ENCODE results near the gene NINL. TPM values are rescaled to one million over a fixed set of nuclear protein-coding genes. Genes with fewer than 3 reads are reported as not detected.
A peak's percentile ranks its signal among the peaks of the same experiment; 100 is the strongest.

Gene NINL
- polyA plus RNA-seq, 1 donor (not counting 4 experiments of a cell fraction or from before 2014, with no cell fraction given) = 0.79 TPM

DNA sequence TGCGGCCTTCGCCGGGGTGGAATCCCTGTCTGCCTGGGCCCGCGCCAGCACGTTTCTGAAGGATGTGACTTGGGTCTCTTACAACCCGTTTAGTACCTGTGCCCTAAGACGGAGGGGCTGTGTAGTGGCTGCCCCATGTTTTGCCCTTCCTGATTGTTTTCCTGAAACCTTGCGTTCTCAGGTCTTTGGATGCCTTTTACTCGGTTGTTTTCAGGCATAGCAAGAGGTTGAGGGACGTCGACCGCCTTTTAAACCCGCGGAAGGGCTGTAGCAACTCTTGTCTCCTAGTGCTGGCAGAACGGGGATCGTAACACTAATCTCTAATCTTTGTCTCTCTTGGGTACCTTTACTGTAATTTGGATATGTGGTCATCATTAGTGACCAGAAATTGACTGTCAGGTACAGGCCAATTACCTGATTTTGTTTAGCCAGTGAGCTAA, 39.2 kb upstream of the NINL start:
- H3K4me1 ChIP-seq (ENCODE audit: control insufficient read depth, extremely low read depth, insufficient read depth, low read length) = peaks cover 15% of the 10 kb centered on the region
- H3K27ac ChIP-seq (ENCODE audit: control insufficient read depth, insufficient read depth, low read length) = peak overlapping the region; percentile 90
- no peaks in the 10 kb centered on the region for H3K9me1 ChIP-seq (ENCODE audit: control insufficient read depth, extremely low read depth, insufficient read depth, low read length)
- TF ChIP-seq, protein P1, sequence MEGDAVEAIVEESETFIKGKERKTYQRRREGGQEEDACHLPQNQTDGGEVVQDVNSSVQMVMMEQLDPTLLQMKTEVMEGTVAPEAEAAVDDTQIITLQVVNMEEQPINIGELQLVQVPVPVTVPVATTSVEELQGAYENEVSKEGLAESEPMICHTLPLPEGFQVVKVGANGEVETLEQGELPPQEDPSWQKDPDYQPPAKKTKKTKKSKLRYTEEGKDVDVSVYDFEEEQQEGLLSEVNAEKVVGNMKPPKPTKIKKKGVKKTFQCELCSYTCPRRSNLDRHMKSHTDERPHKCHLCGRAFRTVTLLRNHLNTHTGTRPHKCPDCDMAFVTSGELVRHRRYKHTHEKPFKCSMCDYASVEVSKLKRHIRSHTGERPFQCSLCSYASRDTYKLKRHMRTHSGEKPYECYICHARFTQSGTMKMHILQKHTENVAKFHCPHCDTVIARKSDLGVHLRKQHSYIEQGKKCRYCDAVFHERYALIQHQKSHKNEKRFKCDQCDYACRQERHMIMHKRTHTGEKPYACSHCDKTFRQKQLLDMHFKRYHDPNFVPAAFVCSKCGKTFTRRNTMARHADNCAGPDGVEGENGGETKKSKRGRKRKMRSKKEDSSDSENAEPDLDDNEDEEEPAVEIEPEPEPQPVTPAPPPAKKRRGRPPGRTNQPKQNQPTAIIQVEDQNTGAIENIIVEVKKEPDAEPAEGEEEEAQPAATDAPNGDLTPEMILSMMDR (optimal IDR thresholded peaks at IDR 0.05 in 1 of 3, IDR thresholded peaks at IDR 0.05 in 1 of 3, conservative IDR thresholded peaks at IDR 0.05 in 1 of 3; ENCODE audit: extremely low read depth in 1 of 3, insufficient read depth in 2 of 3, low read length in 3 of 3) = no peak
- no peak for TF ChIP-seq EZH2 (IDR thresholded peaks at IDR 0.05; ENCODE audit: low read length)
- FAIRE-seq (no peak), DNase-seq (ENCODE audit: low read depth, low spot score) (no peak)
- H4K20me1 ChIP-seq (ENCODE audit: control insufficient read depth, extremely low read depth, insufficient read depth, low read length) = no peaks in the 10 kb centered on the region
- no peaks in the 10 kb centered on the region for H3K27me3 ChIP-seq (ENCODE audit: control insufficient read depth, extremely low read depth, insufficient read depth, low read length)
- H3K4me2 ChIP-seq (ENCODE audit: control insufficient read depth, extremely low read depth, insufficient read depth, low read depth, low read length) = peak overlapping the region; percentile 97
- peak overlapping the region; percentile 92 for H2AFZ ChIP-seq (ENCODE audit: control insufficient read depth, low read length)
- no peaks in the 10 kb centered on the region for H3K36me3 ChIP-seq (ENCODE audit: control insufficient read depth in 2 of 2, extremely low read depth in 1 of 2, insufficient read depth in 2 of 2, low read length in 2 of 2)
- H3K9ac ChIP-seq (ENCODE audit: control insufficient read depth, extremely low read depth, insufficient read depth, low read length) = peak overlapping the region; percentile 97
- peaks cover 37% of the 10 kb centered on the region for H3K79me2 ChIP-seq (ENCODE audit: control insufficient read depth, insufficient read depth, low read length)
- peak overlapping the region; percentile 78 to 87 (median 81) for H3K4me3 ChIP-seq (ENCODE audit: control insufficient read depth in 2 of 3, extremely low read depth in 1 of 3, insufficient read depth in 2 of 3, low read depth in 1 of 3, low read length in 3 of 3)
- no peaks in the 10 kb centered on the region for H3K9me3 ChIP-seq (ENCODE audit: control insufficient read depth, low read depth, low read length)
- dilution Hi-C loops (cut with MboI; ENCODE audit: extremely low pct_ligation_motif_present, low sequenced_read_pairs) = no loop called here

DNA sequence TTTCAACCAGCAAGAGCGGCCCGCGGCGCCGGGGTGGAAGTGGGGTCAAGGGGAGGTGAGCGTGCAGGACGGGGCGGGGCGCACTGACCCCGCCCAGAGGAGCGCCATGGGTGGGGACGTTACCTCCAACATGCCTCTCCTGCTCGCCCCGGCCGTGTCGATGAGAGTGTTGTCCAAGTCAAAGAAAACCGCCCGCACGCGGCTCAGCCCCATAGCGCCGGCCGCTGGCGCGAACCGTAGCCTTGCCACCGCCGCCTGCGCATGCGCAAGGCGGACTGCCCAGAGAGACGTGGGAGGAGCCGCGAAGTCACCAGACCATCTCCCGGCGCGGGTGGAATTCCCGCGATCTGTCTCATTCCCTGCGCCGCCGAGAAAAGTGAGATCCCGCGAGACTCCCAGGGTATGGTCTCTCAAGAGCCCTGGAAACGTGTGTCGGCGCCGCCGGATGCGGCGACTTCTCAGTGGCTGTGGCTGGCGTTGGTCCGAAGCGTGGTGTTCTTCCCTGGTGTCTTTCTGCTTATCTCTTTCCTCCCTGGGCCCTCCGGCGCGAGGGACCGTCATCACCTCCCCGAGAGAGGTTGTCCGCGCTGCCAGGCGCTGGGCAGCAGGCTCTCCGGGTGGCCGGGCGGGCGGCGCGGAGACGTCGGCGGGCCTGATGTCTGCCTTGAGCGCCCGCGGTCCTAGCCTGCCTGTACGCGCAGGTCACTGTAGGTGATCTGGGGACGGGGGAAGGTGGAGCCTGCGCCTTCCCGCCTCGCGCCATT, 38.6 kb upstream of the NINL start, which contains the start of gene NANP:
NANP (minus strand) TSS at position 279 of the 764 bp plus-strand sequence; CDS start at position 213, 66 bp downstream.
- no peaks in the 10 kb centered on the region for H3K9me3 ChIP-seq (ENCODE audit: control insufficient read depth, low read depth, low read length)
- TF ChIP-seq, protein P1 (optimal IDR thresholded peaks at IDR 0.05 in 1 of 3, IDR thresholded peaks at IDR 0.05 in 1 of 3, conservative IDR thresholded peaks at IDR 0.05 in 1 of 3; ENCODE audit: extremely low read depth in 1 of 3, insufficient read depth in 2 of 3, low read length in 3 of 3) = peak in 1 of 3 experiments; percentile 12
- TF ChIP-seq EZH2 (IDR thresholded peaks at IDR 0.05; ENCODE audit: low read length) = no peak
- H2AFZ ChIP-seq (ENCODE audit: control insufficient read depth, low read length) = peak within 1 kb of the TSS; percentile 92
- H3K4me2 ChIP-seq (ENCODE audit: control insufficient read depth, extremely low read depth, insufficient read depth, low read depth, low read length) = peak within 1 kb of the TSS; percentile 97
- peak within 1 kb of the TSS; percentile 90 for H3K27ac ChIP-seq (ENCODE audit: control insufficient read depth, insufficient read depth, low read length)
- H3K4me3 ChIP-seq (ENCODE audit: control insufficient read depth in 2 of 3, extremely low read depth in 1 of 3, insufficient read depth in 2 of 3, low read depth in 1 of 3, low read length in 3 of 3) = peak within 1 kb of the TSS; percentile 78 to 87 (median 81)
- H3K36me3 ChIP-seq (ENCODE audit: control insufficient read depth in 2 of 2, extremely low read depth in 1 of 2, insufficient read depth in 2 of 2, low read length in 2 of 2) = no peaks in the 10 kb centered on the region
- no peaks in the 10 kb centered on the region for H4K20me1 ChIP-seq (ENCODE audit: control insufficient read depth, extremely low read depth, insufficient read depth, low read length)
- peaks cover 42% of the 10 kb centered on the region for H3K79me2 ChIP-seq (ENCODE audit: control insufficient read depth, insufficient read depth, low read length)
- H3K27me3 ChIP-seq (ENCODE audit: control insufficient read depth, extremely low read depth, insufficient read depth, low read length) = no peaks in the 10 kb centered on the region
- H3K9ac ChIP-seq (ENCODE audit: control insufficient read depth, extremely low read depth, insufficient read depth, low read length) = peak within 1 kb of the TSS; percentile 97
- dilution Hi-C loops (cut with MboI; ENCODE audit: extremely low pct_ligation_motif_present, low sequenced_read_pairs) = no loop called here
- DNase-seq (ENCODE audit: low read depth, low spot score) = peak; percentile 95
- no peak for FAIRE-seq
- no peaks in the 10 kb centered on the region for H3K9me1 ChIP-seq (ENCODE audit: control insufficient read depth, extremely low read depth, insufficient read depth, low read length)
- H3K4me1 ChIP-seq (ENCODE audit: control insufficient read depth, extremely low read depth, insufficient read depth, low read length) = peaks cover 15% of the 10 kb centered on the region
